Spleen (tissue), 7 donors: ENCODE measurements around the gene CDADC1.

Experiments
- POLR2AphosphoS5 ChIP-seq, 3 donors: sonication (generic); formaldehyde crosslinking; IDR thresholded peaks; one replicate each; pipeline ENCODE4 v1.5.1; 2017; ENCODE audit warnings: antibody characterized with exemption in 3 of 3
- TF ChIP-seq, protein P1 (sequence below), 11 experiments: fragments of 200-600 bp in 7 of 11; fragments of 450-650 bp in 4 of 11; sonication (generic) in 4 of 11; IDR thresholded peaks in 8 of 11; conservative IDR thresholded peaks in 3 of 11; 1 replicate in 7 of 11; 2 replicates in 4 of 11; pipeline versions ENCODE4 v1.4.0 to v1.8.0; 2016 to 2021; ENCODE audit warnings: antibody characterized with exemption in 11 of 11, inconsistent platforms in 4 of 11, mild to moderate bottlenecking in 1 of 11
- donor health status: DM: no; HTN: no; CAD: no; lungs with moderate emphysema.
- donor health status: DM: no; HTN: no; CAD: no.
- donor health status: DM: no; HTN: no; CAD: no.

DNA sequence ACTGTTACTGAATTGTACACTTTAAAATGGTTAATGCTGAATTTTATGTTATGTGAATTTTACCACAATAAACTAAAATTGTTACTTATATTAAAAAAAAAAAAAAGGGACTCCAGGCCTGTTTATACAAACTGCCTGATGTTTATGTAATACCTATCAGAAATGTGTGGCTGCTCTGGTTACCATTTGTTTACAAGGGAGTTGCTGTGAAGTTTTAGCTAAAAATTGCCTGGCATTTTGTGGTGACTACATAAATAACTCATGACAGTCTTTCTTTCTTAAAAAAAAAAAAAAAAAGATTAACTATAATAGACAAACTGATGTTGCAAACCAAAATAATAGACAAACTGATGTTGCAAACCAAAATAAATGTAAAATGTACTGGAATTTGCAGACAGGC, 71.8 kb downstream of the CDADC1 start:
- TF ChIP-seq, protein P1, sequence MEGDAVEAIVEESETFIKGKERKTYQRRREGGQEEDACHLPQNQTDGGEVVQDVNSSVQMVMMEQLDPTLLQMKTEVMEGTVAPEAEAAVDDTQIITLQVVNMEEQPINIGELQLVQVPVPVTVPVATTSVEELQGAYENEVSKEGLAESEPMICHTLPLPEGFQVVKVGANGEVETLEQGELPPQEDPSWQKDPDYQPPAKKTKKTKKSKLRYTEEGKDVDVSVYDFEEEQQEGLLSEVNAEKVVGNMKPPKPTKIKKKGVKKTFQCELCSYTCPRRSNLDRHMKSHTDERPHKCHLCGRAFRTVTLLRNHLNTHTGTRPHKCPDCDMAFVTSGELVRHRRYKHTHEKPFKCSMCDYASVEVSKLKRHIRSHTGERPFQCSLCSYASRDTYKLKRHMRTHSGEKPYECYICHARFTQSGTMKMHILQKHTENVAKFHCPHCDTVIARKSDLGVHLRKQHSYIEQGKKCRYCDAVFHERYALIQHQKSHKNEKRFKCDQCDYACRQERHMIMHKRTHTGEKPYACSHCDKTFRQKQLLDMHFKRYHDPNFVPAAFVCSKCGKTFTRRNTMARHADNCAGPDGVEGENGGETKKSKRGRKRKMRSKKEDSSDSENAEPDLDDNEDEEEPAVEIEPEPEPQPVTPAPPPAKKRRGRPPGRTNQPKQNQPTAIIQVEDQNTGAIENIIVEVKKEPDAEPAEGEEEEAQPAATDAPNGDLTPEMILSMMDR (IDR thresholded peaks at IDR 0.05 in 8 of 11, conservative IDR thresholded peaks at IDR 0.05 in 3 of 11): no peak
- TF ChIP-seq POLR2AphosphoS5 (IDR thresholded peaks at IDR 0.05): no peak
